Activated naive CD4-positive, alpha-beta T cell treated with anti-CD3 and anti-CD28 coated beads for 36 hours (primary cell): ENCODE data around the gene KLHL29. TPM values are rescaled to one million over a fixed set of nuclear protein-coding genes. Genes with fewer than 3 reads are reported as not detected.

Experiments
- CTCF ChIA-PET: fragments of 350-600 bp; sonication (Branson Sonifier 250); formaldehyde crosslinking; loops from one replicate; lab custom pipeline; 2021; ENCODE audit warnings: antibody characterized with exemption; lab: Charles Lee
- DNase-seq: peaks from one replicate; pipeline ENCODE4 v3.0.0-alpha.2; 2020
- H3K27ac Mint-ChIP-seq: one replicate; pipeline ENCODE4 v1.8.0; 2021; ENCODE audit warnings: mild to moderate bottlenecking, mixed read lengths
- H3K27me3 Mint-ChIP-seq: one replicate; pipeline ENCODE4 v1.8.0; 2021; ENCODE audit warnings: low read depth, mixed read lengths
- H3K36me3 Mint-ChIP-seq: one replicate; pipeline ENCODE4 v1.8.0; 2021; ENCODE audit warnings: low read depth, mixed read lengths
- H3K4me1 Mint-ChIP-seq: one replicate; pipeline ENCODE4 v1.8.0; 2021; ENCODE audit warnings: low read depth, mixed read lengths
- H3K4me3 Mint-ChIP-seq: one replicate; pipeline ENCODE4 v1.8.0; 2021; ENCODE audit warnings: mild to moderate bottlenecking, moderate library complexity, mixed read lengths
- H3K9me3 Mint-ChIP-seq: one replicate; pipeline ENCODE4 v1.8.0; 2021; ENCODE audit warnings: mixed read lengths
- intact Hi-C: fragments of 100-400 bp; cut with micrococcal nuclease; formaldehyde crosslinking; loops from one replicate; pipeline ENCODE4 v1.15.1; 2023
- total RNA-seq, 2 experiments: library from RNA; stranded (reverse); gene quantifications; one replicate each; pipeline ENCODE4 v1.2.3, GENCODE V29; 2021

Gene KLHL29
- total RNA-seq, 2 experiments from 2014 or later, result 2.4 to 2.9 TPM

DNA sequence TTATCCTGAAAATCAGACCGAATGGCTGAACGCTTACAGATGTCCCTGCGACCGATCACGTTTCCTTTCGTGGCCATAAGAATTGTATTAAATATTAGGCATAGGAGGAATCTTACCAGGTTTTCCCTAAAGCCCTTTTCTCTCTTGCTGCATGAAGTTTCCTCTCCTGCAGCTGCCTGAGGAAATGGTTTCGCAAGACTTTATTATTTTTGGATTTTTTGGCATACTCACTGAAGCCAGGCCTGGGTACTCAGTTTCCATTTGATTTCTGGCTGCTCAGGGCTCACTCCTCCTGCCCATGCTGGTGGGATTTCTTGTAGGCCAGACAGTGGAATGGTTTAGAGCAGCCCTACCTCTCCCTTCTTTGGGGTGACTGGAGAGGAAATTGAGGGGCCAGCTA, 114.0 kb downstream of the KLHL29 start:
- Mint-ChIP-seq H3K36me3 (no peaks in the 10 kb centered on the region), H3K27me3 (no peaks in the 10 kb centered on the region), H3K4me1 (peaks cover 21% of the 10 kb centered on the region), H3K27ac (no peak overlapping the region), H3K9me3 (no peaks in the 10 kb centered on the region), H3K4me3 (no peak overlapping the region)
- intact Hi-C loops, result no loop called here
- CTCF ChIA-PET, result interaction anchor here (1.0 kb wide), 1 partner anchor 17 kb away, joined by 3 read pairs; no protein-coding TSS in a partner anchor
- DNase-seq, result no peak

DNA sequence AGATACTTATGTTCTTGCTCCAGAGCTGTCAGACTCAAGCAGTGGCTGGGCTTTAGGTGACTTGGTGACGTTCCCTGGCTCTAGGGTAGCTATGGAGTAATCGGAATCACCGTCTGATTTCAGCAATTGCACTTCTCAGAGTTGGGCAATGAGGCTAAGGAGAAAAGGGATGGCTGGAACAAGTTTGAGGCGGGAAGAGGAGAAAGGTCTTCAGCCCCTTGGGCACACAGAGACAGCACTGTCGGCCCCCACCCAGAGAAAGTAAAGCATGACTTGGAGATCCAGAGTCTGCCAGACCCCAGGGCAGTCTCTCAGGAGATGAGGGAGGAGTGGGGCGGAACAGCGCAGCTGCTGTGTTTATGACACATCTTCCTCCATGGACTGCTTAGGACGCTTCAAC, 114.5 kb downstream of the KLHL29 start:
- Mint-ChIP-seq H3K9me3 (no peaks in the 10 kb centered on the region), H3K36me3 (no peaks in the 10 kb centered on the region), H3K27me3 (no peaks in the 10 kb centered on the region), H3K4me1 (peaks cover 21% of the 10 kb centered on the region), H3K4me3 (no peak overlapping the region), H3K27ac (no peak overlapping the region)
- intact Hi-C loops, result no loop called here
- no peak for DNase-seq
- CTCF ChIA-PET, result no interaction called here

DNA sequence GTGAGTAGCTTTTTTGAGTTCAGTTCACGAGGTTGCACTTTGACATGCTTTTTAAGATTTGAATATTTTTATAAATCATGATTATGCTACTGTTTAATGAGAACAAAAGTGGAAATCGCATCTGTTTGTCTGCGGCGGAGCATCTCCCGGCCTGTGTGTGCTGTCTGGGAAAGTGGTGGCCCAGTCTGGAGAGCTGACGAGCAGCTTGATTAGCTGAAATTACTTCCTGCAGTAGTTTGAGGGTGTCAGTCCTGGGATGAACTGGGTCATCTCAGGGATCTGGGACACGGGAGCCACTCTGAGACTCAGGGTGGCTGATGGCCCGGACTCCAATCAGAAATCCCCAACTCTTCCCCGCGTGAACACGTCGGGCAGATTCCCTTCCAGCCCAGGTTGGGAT, 115.9 kb downstream of the KLHL29 start:
- Mint-ChIP-seq H3K4me1 (peaks cover 16% of the 10 kb centered on the region), H3K36me3 (no peaks in the 10 kb centered on the region), H3K4me3 (no peak overlapping the region), H3K27ac (no peak overlapping the region), H3K9me3 (no peaks in the 10 kb centered on the region), H3K27me3 (no peaks in the 10 kb centered on the region)
- DNase-seq, result no peak
- intact Hi-C loops, result no loop called here
- CTCF ChIA-PET, result interaction anchor here (0.6 kb wide), 1 partner anchor 86 kb away, joined by 3 read pairs; no protein-coding TSS in a partner anchor

DNA sequence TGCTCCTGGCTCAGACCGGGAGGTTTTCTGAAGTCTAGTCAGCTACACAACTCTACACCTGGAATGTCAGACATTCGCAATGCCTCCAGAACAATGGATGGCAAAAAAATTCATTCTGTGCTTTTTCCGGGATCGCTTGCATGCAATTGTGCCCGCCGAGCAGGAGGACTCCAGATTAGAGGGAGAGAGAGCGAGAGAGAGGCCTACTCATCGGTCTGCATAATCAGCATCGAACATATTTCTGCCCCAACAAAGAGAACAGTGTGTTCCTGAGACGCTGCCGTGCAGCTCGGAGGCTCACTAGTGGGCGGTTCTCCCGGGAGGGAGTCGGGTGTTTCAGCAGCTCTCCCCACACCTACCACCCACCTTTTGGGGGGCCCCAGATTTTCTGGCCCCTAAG, 117.1 kb downstream of the KLHL29 start:
- DNase-seq, result no peak
- intact Hi-C loops, result no loop called here
- Mint-ChIP-seq H3K36me3 (no peaks in the 10 kb centered on the region), H3K27me3 (no peaks in the 10 kb centered on the region), H3K27ac (no peak overlapping the region), H3K4me3 (no peak overlapping the region), H3K4me1 (peaks cover 3% of the 10 kb centered on the region), H3K9me3 (no peaks in the 10 kb centered on the region)
- CTCF ChIA-PET, result no interaction called here

DNA sequence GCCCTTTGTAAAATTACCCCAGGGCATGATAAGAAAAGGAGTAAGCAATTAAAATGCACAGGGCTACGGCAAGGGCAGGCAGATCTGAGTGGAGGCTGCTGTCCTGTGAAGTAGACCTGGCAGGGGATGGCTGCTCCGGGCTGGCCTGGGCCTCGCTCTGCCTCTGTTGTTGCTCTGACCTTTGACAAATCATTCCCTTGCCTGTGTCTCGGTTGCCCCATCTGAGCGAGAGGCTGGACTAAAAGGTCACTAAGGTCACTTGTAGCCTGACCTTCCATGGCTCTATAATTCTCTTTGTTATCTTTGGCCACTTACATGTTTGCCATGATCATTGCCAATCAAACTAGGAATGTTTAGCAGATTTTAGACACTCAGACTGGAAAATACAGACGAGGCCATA, 118.1 kb downstream of the KLHL29 start:
- H3K27ac Mint-ChIP-seq, result no peak overlapping the region
- H3K4me3 Mint-ChIP-seq, result no peak overlapping the region
- CTCF ChIA-PET, result no interaction called here
- no peaks in the 10 kb centered on the region for H3K4me1 Mint-ChIP-seq
- DNase-seq, result no peak
- H3K27me3 Mint-ChIP-seq, result no peaks in the 10 kb centered on the region
- intact Hi-C loops, result no loop called here
- H3K9me3 Mint-ChIP-seq, result no peaks in the 10 kb centered on the region
- no peaks in the 10 kb centered on the region for H3K36me3 Mint-ChIP-seq

DNA sequence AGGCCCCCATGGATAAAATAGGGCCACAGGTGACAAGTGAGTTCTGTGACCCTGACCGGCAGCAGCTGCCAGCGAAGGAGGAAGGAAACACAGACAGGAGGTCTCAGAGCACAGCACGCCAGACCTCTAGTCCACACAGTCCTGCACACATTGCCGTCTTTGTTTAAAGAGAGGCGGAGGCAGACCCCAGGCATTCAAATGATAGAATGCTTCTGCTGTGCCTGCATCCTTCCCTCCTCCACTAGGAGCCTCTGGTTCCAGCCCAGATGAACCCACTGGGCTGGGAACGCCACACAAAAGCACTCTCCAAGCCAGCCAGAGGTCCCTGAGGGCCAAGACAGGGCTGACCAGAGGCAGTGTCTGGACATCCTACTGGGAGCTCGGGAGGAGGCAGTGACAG, 118.7 kb downstream of the KLHL29 start:
- DNase-seq, result no peak
- Mint-ChIP-seq H3K4me1 (no peaks in the 10 kb centered on the region), H3K4me3 (no peak overlapping the region), H3K27ac (no peak overlapping the region), H3K36me3 (no peaks in the 10 kb centered on the region), H3K9me3 (no peaks in the 10 kb centered on the region), H3K27me3 (no peaks in the 10 kb centered on the region)
- CTCF ChIA-PET, result interaction anchor here (0.8 to 1.2 kb wide), 2 partner anchors 68 to 202 kb away, joined by 3 read pairs; no protein-coding TSS in a partner anchor
- intact Hi-C loops, result no loop called here

DNA sequence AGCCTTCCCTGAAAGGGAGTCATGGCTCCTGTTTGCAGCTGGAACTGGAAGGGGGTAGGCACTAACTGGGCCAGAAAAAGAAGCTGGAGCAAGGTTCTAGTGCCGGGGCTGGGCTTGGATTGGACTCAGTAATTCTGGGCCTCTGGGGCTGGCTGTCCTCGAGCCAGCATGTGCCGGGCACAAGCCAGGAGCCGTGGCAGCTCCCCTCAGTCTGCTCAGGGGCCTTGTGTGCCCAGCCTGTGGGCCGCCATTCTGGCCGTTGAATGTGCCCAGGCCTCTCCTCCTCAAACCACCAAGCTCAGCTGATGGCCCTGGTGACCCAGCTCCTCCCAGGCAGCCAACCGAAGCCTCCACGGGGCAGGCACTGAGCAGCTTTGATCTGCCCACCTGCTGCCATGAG, 119.6 kb downstream of the KLHL29 start:
- no peak overlapping the region for H3K4me3 Mint-ChIP-seq
- CTCF ChIA-PET, result interaction anchor here (0.8 to 1.2 kb wide), 2 partner anchors 68 to 201 kb away, joined by 3 read pairs; no protein-coding TSS in a partner anchor
- no peak for DNase-seq
- intact Hi-C loops, result no loop called here
- H3K27ac Mint-ChIP-seq, result no peak overlapping the region
- H3K9me3 Mint-ChIP-seq, result no peaks in the 10 kb centered on the region
- H3K4me1 Mint-ChIP-seq, result no peaks in the 10 kb centered on the region
- no peaks in the 10 kb centered on the region for H3K36me3 Mint-ChIP-seq
- no peaks in the 10 kb centered on the region for H3K27me3 Mint-ChIP-seq

DNA sequence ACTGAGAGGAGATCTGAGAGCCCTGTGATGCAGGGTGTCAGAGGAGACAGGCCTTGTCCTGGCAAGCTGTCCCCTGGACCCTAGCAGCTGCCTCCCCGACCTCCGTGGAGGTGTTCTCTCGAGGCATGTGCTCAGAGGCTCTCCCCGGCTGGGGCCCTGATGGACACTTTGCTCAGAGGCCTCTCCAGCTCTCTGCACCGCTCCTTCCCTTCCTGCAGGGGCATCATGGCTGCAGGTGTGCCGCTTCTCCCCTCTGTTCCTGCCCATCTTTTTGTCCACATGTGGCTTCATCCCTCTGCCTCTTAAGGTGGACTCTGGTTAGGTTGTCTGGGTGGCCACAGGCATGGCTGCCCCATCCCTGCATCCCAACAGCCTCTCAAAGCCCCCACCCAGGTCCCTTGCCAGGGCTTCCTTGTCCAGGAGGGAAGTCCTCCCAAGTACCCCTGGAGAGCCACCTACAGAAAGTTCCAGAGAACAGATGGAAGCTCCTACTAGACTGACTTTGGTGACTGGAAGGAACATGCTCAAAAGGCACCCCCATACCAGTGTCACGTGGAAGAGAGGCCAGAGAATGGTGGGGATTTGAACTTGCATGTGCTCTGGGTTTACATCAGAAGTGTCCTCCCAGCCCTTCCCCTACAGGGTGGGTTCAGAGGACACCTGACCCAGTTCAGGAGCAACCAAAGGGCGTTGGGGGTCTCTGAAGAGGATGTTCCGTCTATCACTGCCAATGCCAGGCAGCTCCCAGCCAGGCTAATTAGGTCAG, 120.4 kb downstream of the KLHL29 start:
- Mint-ChIP-seq H3K27ac (no peak overlapping the region), H3K4me1 (no peaks in the 10 kb centered on the region), H3K36me3 (no peaks in the 10 kb centered on the region), H3K4me3 (no peak overlapping the region), H3K27me3 (no peaks in the 10 kb centered on the region), H3K9me3 (no peaks in the 10 kb centered on the region)
- intact Hi-C loops, result no loop called here
- no peak for DNase-seq
- CTCF ChIA-PET, result no interaction called here

DNA sequence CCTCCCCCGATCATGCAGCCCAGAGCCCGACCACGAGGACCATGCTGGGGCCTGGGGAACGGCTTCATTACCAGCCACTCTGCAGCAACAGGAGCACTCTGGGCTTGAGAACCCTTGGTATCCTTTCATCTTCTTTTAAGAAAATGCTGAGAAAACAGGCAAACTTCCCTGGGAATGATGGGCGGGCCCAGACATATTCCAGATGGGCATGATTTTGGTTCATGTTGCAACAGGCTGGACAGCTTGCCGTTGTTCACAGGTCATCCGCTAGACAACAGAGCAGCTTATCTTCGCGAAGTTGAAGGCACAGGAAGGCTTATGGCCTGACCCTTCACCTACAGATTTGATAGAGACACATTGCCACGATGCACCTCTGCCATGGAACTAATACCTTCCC, 121.0 kb downstream of the KLHL29 start:
- intact Hi-C loops, result no loop called here
- Mint-ChIP-seq H3K4me1 (no peaks in the 10 kb centered on the region), H3K27me3 (no peaks in the 10 kb centered on the region), H3K36me3 (no peaks in the 10 kb centered on the region), H3K9me3 (no peaks in the 10 kb centered on the region), H3K27ac (no peak overlapping the region), H3K4me3 (no peak overlapping the region)
- CTCF ChIA-PET, result no interaction called here
- no peak for DNase-seq

DNA sequence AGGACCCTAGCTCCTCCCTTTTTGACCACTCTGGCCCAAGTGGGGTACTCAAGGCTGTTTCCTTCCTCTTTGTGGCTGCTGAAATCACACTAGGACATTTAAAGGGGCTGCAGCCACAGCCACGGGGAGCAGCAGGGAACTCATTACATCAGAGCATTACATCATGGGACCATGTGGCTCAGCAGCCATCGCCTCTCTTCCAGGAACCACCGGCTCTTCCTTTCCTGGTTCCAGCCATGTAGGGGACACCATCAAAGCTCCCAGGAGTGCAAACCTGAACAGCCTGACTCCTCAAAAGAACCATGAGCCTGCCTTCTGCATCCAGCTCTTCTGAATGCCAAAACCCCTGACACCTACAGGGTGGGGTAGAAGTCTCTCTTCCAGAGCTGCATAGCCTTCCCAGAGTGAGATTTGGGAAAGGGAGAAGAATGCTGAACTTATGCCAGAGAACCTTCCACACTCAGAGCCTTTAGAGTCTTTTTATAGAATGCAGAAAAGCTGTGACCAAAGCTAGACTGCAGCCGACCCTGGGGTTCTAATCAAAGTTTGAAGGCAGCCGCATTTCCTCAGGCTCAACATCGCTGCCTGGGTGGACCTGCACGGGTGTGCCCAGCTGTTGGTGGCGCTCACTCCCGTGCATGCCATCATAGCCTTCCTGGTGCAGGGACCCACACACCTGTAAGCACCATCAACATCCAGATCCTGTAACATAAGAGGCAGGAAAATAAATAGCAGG, 121.7 kb downstream of the KLHL29 start:
- no peak for DNase-seq
- Mint-ChIP-seq H3K4me3 (no peak overlapping the region), H3K27me3 (no peaks in the 10 kb centered on the region), H3K27ac (no peak overlapping the region), H3K9me3 (no peaks in the 10 kb centered on the region), H3K36me3 (no peaks in the 10 kb centered on the region), H3K4me1 (no peaks in the 10 kb centered on the region)
- CTCF ChIA-PET, result no interaction called here
- intact Hi-C loops, result no loop called here

DNA sequence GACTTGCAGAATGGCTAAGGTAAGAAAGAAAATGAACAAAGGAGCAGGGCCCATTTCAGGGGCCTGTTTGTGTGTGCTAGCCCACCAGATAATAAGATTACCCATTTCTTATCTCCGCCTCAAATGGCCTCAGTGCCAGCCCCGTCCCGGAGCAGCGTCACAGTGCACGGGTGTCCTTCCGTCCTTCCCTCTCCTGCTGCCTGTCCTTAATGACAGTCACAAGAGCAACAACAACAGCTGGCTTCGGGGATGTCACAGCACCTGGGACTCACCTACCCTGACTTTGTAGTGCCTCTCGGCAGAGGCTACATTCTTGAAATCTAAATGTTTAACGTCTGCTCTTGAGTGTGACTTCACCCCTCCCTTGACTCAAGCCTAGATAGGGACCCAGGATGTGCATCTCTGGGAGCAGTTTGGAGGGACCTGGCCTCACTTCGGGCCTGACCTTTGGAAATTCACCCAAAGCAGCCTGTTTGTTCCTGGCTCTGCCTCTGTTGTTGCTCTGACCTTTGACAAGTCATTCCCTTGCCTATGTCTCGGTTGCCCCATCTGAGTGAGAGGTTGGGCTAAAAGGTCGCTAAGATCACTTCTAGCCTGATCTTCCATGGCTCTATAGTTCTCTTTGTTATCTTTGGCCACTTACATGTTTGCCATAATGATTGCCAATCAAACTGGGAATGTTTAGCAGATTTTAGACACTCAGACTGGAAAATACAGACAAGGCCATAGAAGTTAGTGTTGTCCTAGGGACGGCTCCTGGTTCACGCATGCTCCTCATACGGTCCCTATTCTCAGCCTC, 122.5 kb downstream of the KLHL29 start:
- no peak for DNase-seq
- no peaks in the 10 kb centered on the region for H3K9me3 Mint-ChIP-seq
- H3K27ac Mint-ChIP-seq, result no peak overlapping the region
- H3K36me3 Mint-ChIP-seq, result no peaks in the 10 kb centered on the region
- no peak overlapping the region for H3K4me3 Mint-ChIP-seq
- CTCF ChIA-PET, result no interaction called here
- H3K4me1 Mint-ChIP-seq, result no peaks in the 10 kb centered on the region
- H3K27me3 Mint-ChIP-seq, result no peaks in the 10 kb centered on the region
- intact Hi-C loops, result no loop called here

DNA sequence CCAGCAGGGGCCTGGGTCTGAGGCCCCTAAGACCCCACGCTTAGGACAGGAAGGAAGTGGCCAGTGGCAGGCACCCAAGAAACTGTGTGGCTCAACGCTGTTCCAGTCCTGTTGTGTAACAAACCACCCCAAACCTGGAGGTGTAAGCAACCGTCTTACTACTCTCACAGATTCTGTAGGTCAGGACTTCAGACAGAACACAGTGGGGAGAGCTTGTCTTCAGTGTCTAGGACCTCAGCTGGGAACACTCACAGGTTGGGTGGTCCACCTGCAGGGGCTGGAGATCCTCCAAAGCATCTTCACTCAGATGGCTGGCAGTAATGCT, 123.0 kb downstream of the KLHL29 start:
- CTCF ChIA-PET, result no interaction called here
- no peaks in the 10 kb centered on the region for H3K4me1 Mint-ChIP-seq
- no peak overlapping the region for H3K4me3 Mint-ChIP-seq
- no peak overlapping the region for H3K27ac Mint-ChIP-seq
- intact Hi-C loops, result no loop called here
- no peak for DNase-seq
- no peaks in the 10 kb centered on the region for H3K27me3 Mint-ChIP-seq
- no peaks in the 10 kb centered on the region for H3K36me3 Mint-ChIP-seq
- no peaks in the 10 kb centered on the region for H3K9me3 Mint-ChIP-seq
